ENCODE data around the gene ZNF587B.
"Not testable (repeated sequence)": the region's sequence is repeated elsewhere in the genome, so short reads cannot be mapped to it uniquely, and the experiment has no call there.

The ZNF587B gene

DNA sequence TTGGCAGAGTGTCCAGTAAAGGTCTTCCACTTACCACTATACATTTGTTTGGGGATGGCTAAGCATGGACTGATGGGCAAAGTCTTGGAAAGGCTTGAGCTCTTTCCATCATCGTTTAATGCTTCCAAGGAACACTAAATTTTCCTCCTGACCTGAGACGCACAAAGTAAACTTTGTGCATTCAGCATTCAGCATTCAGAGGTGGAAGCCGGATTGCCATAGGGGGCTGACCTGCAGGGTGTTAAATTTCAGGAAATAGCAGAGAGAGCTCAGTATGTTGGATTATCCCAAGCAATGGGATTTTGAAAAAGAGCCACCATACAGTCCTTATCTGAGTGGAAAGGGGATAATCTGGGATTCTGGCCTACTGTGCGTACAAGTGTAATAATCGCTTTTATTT, 29.4 kb upstream of the ZNF587B start:
- Histone ChIP-seq H3K4me3 (ENCODE audit: low read depth, low read length) (no peak overlapping the region), H3K36me3 (peaks cover 4% of the 10 kb centered on the region), H3K27ac (no peak overlapping the region), H3K27me3 (ENCODE audit: insufficient read depth, low read depth, severe bottlenecking) (no peaks in the 10 kb centered on the region), H3K9me3 (ENCODE audit: severe bottlenecking) (no peaks in the 10 kb centered on the region)
- TF ChIP-seq, protein P1, sequence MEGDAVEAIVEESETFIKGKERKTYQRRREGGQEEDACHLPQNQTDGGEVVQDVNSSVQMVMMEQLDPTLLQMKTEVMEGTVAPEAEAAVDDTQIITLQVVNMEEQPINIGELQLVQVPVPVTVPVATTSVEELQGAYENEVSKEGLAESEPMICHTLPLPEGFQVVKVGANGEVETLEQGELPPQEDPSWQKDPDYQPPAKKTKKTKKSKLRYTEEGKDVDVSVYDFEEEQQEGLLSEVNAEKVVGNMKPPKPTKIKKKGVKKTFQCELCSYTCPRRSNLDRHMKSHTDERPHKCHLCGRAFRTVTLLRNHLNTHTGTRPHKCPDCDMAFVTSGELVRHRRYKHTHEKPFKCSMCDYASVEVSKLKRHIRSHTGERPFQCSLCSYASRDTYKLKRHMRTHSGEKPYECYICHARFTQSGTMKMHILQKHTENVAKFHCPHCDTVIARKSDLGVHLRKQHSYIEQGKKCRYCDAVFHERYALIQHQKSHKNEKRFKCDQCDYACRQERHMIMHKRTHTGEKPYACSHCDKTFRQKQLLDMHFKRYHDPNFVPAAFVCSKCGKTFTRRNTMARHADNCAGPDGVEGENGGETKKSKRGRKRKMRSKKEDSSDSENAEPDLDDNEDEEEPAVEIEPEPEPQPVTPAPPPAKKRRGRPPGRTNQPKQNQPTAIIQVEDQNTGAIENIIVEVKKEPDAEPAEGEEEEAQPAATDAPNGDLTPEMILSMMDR (IDR thresholded peaks at IDR 0.05; ENCODE audit: low read depth, low read length) = no peak
- peak; percentile 39 for DNase-seq

DNA sequence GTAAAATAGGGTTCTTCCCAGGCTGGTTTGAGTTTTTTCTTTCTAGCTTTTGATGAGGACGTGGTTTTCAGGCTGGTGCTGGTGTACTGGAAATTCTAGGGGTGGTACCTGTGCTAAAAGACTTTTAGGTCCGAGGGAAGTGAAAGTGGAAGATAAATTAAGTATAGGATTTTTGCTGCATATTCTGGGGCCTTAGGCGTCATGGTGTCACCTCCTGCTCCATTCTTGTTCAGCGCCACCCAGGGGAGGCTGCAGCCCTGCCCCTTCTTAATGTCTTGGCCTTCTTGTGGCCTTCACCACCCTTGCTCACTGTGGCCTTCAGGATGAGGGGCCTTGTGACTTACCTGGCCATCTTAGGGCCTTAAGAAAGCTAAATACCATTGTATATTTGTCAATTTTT, 27.8 kb upstream of the ZNF587B start:
- no peak for DNase-seq
- Histone ChIP-seq H3K27ac (no peak overlapping the region), H3K36me3 (peaks cover 5% of the 10 kb centered on the region), H3K27me3 (ENCODE audit: insufficient read depth, low read depth, severe bottlenecking) (no peaks in the 10 kb centered on the region), H3K9me3 (ENCODE audit: severe bottlenecking) (no peaks in the 10 kb centered on the region), H3K4me3 (ENCODE audit: low read depth, low read length) (no peak overlapping the region)
- TF ChIP-seq, protein P1 (IDR thresholded peaks at IDR 0.05; ENCODE audit: low read depth, low read length) = no peak

DNA sequence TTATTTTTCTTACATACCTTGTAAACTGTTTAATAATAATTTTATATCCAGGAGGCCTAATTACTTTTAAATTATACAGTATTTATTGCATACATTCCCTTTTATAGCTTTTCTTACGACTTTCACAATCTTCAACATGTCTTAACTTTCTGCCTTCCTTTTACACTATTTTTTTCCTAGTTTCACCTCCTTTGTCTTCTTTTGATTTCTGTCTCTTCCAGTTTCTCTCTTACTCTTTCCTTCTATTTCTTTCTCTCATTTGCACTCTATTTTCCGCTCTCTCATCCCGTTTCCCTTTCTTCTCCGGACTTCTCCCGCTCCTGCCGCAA, 26.9 kb upstream of the ZNF587B start:
- no peak for DNase-seq
- Histone ChIP-seq H3K27me3 (ENCODE audit: insufficient read depth, low read depth, severe bottlenecking) (no peaks in the 10 kb centered on the region), H3K36me3 (peaks cover 13% of the 10 kb centered on the region), H3K27ac (no peak overlapping the region), H3K4me3 (ENCODE audit: low read depth, low read length) (no peak overlapping the region), H3K9me3 (ENCODE audit: severe bottlenecking) (no peaks in the 10 kb centered on the region)
- TF ChIP-seq, protein P1 (IDR thresholded peaks at IDR 0.05; ENCODE audit: low read depth, low read length) = no peak

DNA sequence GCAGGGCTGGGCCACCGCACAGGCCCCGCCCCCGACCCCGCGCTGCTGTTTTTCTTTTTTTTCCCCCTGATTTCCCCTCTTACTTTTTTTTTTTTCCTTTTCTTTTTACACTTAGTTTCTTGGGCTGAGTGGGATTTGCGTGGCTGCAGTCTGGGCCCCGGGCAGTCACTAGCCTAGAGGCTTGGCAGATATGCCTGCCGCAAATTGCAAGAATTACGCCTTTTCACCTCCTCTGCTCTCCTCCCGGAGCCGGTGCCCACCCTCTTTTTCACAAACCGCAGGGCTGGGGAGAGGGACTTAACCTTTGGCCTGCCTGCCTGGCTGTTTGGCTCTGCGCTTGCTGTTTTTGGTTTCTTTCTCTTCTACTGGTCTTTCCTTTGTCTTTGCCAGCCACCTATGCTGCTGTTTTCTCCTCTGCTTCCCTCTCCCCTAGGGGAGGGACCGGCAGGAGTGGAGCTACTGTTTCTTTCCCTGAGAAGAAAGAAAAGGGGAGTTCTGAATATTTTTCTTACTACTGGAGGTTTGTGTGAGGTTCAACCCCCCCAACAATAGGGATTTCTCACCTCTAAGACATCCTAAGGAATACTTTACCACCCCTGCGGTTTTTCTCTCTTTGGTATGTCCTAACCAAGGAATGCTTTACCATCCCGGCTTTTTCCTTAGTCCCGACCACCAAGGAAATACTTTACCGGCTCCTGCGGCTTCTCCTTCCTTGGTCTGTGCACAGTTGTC, 26.3 kb upstream of the ZNF587B start:
- Histone ChIP-seq H3K27ac (no peak overlapping the region), H3K36me3 (peaks cover 17% of the 10 kb centered on the region), H3K27me3 (ENCODE audit: insufficient read depth, low read depth, severe bottlenecking) (no peaks in the 10 kb centered on the region), H3K4me3 (ENCODE audit: low read depth, low read length) (no peak overlapping the region), H3K9me3 (ENCODE audit: severe bottlenecking) (no peaks in the 10 kb centered on the region)
- DNase-seq = no peak
- TF ChIP-seq, protein P1 (IDR thresholded peaks at IDR 0.05; ENCODE audit: low read depth, low read length) = no peak

DNA sequence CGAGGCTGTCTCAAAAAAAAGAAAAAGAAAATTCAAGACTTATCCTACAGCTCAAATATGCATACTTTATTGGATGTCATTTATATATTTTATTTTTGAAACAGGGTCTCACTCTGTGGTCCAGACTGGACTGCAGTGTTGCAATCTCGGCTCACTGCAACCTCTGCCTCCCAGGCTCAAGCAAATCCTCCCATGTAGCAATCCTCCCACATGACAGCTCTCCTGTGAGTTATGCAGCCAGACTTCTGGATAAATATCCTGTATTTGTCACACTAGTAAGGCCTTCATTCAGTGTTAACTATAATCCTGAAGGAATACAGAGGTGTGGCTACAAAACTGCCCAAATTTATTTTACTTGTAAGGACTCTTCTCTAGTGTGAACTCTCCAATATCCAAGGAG, 22.6 kb upstream of the ZNF587B start:
- no peak for DNase-seq
- Histone ChIP-seq H3K9me3 (ENCODE audit: severe bottlenecking) (no peaks in the 10 kb centered on the region), H3K36me3 (peaks cover 36% of the 10 kb centered on the region)

DNA sequence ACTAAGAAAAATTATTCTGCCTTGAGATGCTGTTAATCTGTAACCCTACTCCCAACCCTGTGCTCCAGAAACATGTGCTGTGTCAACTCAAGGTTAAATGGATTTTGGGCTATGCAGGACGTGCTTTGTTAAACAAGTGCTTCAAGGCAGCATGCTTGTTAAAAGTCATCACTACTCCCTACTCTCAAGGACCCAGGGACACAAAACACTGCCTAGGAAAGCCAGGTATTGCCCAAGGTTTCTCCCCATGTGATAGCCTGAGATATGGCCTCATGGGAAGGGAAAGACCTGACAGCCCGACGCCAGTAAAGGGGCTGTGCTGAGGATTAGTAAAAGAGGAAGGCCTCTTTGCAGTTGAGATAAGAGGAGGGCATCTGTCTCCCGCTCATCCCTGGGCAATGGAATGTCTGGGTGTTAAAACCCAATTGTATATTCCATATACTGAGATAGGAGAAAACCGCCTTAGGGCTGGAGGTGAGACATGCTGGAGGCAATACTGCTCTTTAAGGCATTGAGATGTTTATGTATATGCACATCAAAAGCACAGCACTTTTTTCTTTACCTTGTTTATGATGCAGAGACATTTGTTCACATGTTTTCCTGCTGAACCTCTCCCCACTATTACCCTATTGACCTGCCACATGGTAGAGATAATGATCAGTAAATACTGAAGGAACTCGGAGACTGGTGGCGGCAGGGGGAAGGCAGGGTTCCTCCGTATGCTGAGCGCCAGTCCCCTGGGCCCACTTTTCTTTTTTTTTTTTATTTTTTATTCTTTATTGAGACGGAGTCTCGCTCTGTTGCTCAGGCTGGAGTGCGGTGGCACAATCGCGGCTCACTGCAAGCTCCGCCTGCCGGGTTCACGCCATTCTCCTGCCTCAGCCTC, 19.4 kb upstream of the ZNF587B start:
- not testable (repeated sequence) for H3K27me3 ChIP-seq (ENCODE audit: insufficient read depth, low read depth, severe bottlenecking); H3K4me3 ChIP-seq (ENCODE audit: low read depth, low read length); H3K9me3 ChIP-seq (ENCODE audit: severe bottlenecking)
- peak; percentile 48 for DNase-seq
- Histone ChIP-seq H3K36me3 (peaks cover 41% of the 10 kb centered on the region), H3K27ac (peak overlapping the region; percentile 22)

More for the DNA sequence above, 22.6 kb upstream of the ZNF587B start:
- H3K4me3 ChIP-seq (ENCODE audit: low read depth, low read length) = no peak overlapping the region
- TF ChIP-seq, protein P1 (IDR thresholded peaks at IDR 0.05; ENCODE audit: low read depth, low read length) = no peak
- no peak overlapping the region for H3K27ac ChIP-seq
- H3K27me3 ChIP-seq (ENCODE audit: insufficient read depth, low read depth, severe bottlenecking) = no peaks in the 10 kb centered on the region
